Measurements from ENCODE around the gene ZNF423.

DNA sequence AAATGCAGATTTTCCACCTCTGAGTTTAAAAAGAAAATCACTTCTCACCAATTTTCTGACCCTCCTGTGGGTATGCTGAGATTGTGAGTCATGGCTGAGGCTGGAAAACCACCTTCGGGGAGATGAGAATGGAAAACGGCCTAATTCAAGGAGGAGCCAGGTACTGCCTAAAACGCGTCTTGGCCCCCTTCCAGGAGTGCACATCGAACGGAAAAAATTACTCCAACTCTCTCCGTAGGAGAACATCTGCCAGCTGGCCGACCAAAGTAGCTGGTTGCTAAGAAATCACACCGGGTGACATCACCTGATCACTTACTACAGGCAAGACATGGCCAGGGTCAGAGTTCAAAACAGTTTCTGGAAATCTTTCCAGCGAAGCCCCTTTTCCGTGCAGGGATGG, 107.6 kb downstream of the ZNF423 start:
- no peak for TF ChIP-seq SUZ12 (IDR thresholded peaks at IDR 0.05; ENCODE audit: extremely low read depth, insufficient read depth, insufficient read length)
- TF ChIP-seq YY1 (IDR thresholded peaks at IDR 0.05; ENCODE audit: insufficient read depth, insufficient read length) = no peak
- TF ChIP-seq ZNF274 (IDR thresholded peaks at IDR 0.05; ENCODE audit: low read depth, low read length) = no peak
